ENCODE measurements around the gene KIF11.

KIF11 gene

GRCh38 chr10:92699193-92699517 is 106.2 kb downstream of the KIF11 start:
- in situ Hi-C loops (cut with MboI; ENCODE audit: low pct_unique_long_range_greater_than_20kb, low sequenced_read_pairs, unreplicated experiment), result no loop called here
- TF ChIP-seq, protein P1, sequence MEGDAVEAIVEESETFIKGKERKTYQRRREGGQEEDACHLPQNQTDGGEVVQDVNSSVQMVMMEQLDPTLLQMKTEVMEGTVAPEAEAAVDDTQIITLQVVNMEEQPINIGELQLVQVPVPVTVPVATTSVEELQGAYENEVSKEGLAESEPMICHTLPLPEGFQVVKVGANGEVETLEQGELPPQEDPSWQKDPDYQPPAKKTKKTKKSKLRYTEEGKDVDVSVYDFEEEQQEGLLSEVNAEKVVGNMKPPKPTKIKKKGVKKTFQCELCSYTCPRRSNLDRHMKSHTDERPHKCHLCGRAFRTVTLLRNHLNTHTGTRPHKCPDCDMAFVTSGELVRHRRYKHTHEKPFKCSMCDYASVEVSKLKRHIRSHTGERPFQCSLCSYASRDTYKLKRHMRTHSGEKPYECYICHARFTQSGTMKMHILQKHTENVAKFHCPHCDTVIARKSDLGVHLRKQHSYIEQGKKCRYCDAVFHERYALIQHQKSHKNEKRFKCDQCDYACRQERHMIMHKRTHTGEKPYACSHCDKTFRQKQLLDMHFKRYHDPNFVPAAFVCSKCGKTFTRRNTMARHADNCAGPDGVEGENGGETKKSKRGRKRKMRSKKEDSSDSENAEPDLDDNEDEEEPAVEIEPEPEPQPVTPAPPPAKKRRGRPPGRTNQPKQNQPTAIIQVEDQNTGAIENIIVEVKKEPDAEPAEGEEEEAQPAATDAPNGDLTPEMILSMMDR (IDR thresholded peaks at IDR 0.05; ENCODE audit: extremely low read depth, insufficient read depth, missing control alignments), result no peak

GRCh38 chr10:92699518-92700381 is 106.8 kb downstream of the KIF11 start:
- TF ChIP-seq, protein P1 (IDR thresholded peaks at IDR 0.05; ENCODE audit: extremely low read depth, insufficient read depth, missing control alignments), result peak; percentile 5
- DNase-seq (ENCODE audit: low spot score), result no peak
- in situ Hi-C loops (cut with MboI; ENCODE audit: low pct_unique_long_range_greater_than_20kb, low sequenced_read_pairs, unreplicated experiment), result no loop called here

More at GRCh38 chr10:92699193-92699517, 106.2 kb downstream of the KIF11 start:
- no peak for DNase-seq (ENCODE audit: low spot score)

GRCh38 chr10:92702301-92702916 is 109.5 kb downstream of the KIF11 start:
- DNase-seq (ENCODE audit: low spot score), result no peak
- TF ChIP-seq, protein P1 (IDR thresholded peaks at IDR 0.05; ENCODE audit: extremely low read depth, insufficient read depth, missing control alignments), result no peak

More at GRCh38 chr10:92702301-92702916, 109.5 kb downstream of the KIF11 start:
- in situ Hi-C loops (cut with MboI; ENCODE audit: low pct_unique_long_range_greater_than_20kb, low sequenced_read_pairs, unreplicated experiment), result no loop called here
